Gastrocnemius medialis (tissue), 4 donors: ENCODE measurements around the gene NUMB.

Experiments used
- CTCF ChIP-seq, 5 experiments: fragments of 450-650 bp in 3 of 5; fragments of 200-600 bp in 2 of 5; sonication (generic) in 2 of 5; IDR thresholded peaks in 4 of 5; conservative IDR thresholded peaks in 1 of 5; 1 replicate in 4 of 5; 2 replicates in 1 of 5; pipeline ENCODE4 v1.5.1; 2016 to 2019; ENCODE audit warnings: antibody characterized with exemption in 5 of 5, mild to moderate bottlenecking in 3 of 5, moderate library complexity in 3 of 5
- POLR2A ChIP-seq, 2 donors: fragments of 450-650 bp; IDR thresholded peaks; one replicate each; pipeline ENCODE4 v1.6.1; 2017; ENCODE audit warnings: antibody characterized with exemption in 2 of 2, mild to moderate bottlenecking in 2 of 2, moderate library complexity in 2 of 2

DNA sequence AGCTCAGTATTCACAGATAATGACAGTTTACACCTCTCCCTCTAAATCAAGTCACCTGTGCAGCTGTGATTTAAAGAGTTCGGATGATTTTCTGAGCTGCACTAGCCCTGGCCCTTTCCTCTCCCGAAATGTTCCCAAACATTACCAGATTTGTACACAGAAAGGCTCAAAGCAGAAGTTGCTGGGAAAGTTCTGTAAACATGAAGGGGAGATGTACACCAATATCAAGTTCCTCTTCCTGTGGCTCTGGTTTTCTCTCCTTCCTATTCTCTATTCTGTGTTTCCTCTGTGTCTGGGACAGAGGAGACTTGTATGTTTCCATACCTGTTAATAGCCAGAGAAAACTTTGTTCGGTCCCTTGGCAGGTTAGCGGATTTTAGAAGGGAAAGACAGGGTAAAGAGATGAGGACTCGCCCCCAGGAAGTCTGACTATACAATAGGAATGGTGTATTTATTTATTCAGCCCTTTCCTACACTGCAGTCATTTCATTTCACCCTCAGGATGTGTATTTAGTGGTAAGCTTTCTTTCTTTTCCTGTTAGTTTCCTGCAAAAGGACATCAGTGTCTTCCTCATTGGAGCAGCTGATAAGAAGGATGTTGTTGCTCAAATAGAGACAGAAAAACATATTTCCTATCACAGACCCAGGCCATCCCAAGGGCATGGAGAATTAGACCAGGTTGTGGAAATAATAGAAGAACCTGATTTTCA, 7.6 kb upstream of the NUMB start:
- TF ChIP-seq CTCF (IDR thresholded peaks at IDR 0.05 in 4 of 5, conservative IDR thresholded peaks at IDR 0.05 in 1 of 5) (no peak), POLR2A (IDR thresholded peaks at IDR 0.05) (no peak)
